GM12875 (cell line): Measurements from ENCODE around the gene ARHGEF19.

Source experiments
- H3K4me3 ChIP-seq: one replicate; pipeline ENCODE4 v1.5.1; 2011; ENCODE audit warnings: low read depth, low read length, control low read depth
- TF ChIP-seq, protein P1 (sequence below): IDR thresholded peaks from 2 replicates; pipeline ENCODE4 v1.5.1; 2011; ENCODE audit warnings: low read depth, mild to moderate bottlenecking, control low read depth, inconsistent platforms, low read length, moderate library complexity, borderline replicate concordance; ENCODE audit not compliant: insufficient read depth

ARHGEF19 gene

GRCh38 chr1:16213013-16213412 is 561 bp upstream of the ARHGEF19 start:
- no peak overlapping the region for H3K4me3 ChIP-seq
- TF ChIP-seq, protein P1, sequence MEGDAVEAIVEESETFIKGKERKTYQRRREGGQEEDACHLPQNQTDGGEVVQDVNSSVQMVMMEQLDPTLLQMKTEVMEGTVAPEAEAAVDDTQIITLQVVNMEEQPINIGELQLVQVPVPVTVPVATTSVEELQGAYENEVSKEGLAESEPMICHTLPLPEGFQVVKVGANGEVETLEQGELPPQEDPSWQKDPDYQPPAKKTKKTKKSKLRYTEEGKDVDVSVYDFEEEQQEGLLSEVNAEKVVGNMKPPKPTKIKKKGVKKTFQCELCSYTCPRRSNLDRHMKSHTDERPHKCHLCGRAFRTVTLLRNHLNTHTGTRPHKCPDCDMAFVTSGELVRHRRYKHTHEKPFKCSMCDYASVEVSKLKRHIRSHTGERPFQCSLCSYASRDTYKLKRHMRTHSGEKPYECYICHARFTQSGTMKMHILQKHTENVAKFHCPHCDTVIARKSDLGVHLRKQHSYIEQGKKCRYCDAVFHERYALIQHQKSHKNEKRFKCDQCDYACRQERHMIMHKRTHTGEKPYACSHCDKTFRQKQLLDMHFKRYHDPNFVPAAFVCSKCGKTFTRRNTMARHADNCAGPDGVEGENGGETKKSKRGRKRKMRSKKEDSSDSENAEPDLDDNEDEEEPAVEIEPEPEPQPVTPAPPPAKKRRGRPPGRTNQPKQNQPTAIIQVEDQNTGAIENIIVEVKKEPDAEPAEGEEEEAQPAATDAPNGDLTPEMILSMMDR = no peak

GRCh38 chr1:16211824-16212223 is 628 bp downstream of the ARHGEF19 start:
- TF ChIP-seq, protein P1 = no peak
- H3K4me3 ChIP-seq = no peak overlapping the region

GRCh38 chr1:16210581-16210980 is 1.9 kb downstream of the ARHGEF19 start:
- H3K4me3 ChIP-seq = no peak overlapping the region

DNA sequence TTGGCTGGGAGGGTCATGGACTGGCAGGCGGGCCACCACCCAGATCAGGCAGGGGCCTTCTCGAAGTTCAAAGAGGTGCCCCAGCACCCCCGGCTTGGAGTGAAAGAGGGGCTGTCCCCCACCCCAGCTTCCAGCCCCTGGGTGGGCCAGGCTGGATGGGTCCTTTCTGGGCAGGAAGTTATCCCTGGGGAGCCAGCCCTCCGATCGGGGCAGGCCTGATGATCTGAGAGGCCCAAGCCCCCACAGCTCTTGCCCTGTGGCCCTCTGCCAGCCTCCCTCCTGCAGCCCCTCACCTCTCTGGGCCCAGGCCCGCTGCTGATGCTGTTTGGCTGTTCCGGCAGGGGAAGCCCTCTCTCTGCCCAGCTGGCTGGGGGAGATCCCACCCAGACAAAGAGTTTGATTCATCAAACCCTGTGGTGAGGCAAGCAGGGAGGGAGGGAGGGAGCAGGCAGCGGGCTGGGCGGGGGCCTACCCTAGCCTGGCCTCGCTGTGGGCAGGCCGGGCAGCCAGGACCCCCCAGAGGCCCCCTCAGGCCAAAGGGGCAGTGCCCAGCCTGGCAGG is 2.5 kb downstream of the ARHGEF19 start:
- TF ChIP-seq, protein P1 = no peak
- H3K4me3 ChIP-seq = no peak overlapping the region

More at GRCh38 chr1:16210581-16210980, 1.9 kb downstream of the ARHGEF19 start:
- TF ChIP-seq, protein P1 = no peak

DNA sequence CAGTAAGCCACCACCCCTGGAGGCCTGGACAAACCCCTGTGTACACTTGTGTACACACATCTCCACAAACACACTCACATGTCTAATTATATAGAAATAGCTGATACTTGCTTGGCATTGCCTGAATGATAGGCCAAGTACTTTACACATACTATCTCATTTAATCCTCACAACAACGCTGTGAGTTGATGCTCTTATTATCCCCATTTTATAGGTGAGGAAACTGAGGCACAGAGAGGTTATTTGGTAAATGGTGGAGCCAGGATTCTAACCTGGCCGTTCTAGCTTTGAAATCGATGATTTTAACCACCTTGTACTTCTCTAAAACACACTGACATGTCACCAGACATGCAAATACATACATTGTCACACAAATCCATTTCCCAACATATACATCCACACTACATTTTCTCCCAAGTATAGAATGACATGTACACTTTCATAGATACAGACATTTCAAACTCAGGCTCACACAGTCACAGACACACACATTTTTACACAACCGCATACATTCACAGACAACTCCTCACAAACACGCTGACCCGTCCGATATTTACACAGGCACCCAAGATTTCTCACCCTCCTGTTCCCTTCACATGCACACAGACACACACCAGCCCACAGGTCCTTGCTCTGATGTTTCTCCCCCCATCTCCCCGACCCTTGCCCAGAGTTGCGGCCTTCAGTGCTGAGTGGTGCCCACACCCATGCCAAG is 3.2 kb downstream of the ARHGEF19 start:
- TF ChIP-seq, protein P1 = no peak

DNA sequence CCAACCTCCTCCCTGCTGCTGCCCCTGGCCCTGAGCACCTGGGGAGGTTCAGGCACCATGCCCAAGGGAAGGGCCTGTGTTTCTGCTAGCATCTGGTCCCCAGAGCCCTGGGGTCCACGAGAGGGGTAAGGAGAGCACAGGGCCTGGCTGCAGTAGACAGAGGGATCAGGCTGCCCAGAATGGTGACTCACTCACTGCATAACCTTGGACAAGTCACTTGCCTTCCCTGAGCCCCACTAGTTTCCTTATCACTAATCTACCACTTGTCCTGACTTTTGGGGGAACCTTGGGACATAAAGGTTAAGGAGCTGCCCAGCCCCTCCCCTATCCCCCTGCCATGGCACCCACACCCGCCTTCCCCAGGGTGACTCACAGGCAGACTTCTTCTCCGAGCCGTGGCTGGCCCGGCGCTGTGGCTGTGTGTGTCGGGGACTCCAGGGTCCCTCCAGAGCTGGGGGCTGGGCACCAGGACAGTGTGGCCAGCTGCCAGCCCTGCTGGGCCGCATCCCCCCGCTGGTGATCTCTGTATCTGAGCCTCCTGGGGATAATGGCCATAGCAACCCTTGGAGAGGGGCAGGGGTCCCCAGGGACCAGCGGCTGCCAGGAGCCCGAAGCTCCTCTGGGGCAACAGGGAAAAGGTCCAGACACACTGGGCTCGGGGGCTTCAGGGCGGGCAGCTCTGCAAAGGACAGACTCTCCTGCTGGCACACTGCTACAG is 4.0 kb downstream of the ARHGEF19 start:
- TF ChIP-seq, protein P1 = no peak
- H3K4me3 ChIP-seq = no peak overlapping the region

More for the DNA sequence above, 3.2 kb downstream of the ARHGEF19 start:
- H3K4me3 ChIP-seq = no peak overlapping the region
